Upper lobe of left lung (tissue), 4 donors: Measurements from ENCODE around the gene PYGO2.

ENCODE experiments used
- POLR2A ChIP-seq, 4 donors: fragments of 450-650 bp; IDR thresholded peaks; one replicate each; pipeline ENCODE4 v1.5.1; 2016 to 2017; ENCODE audit warnings: antibody characterized with exemption in 4 of 4, mild to moderate bottlenecking in 2 of 4
- POLR2AphosphoS5 ChIP-seq, 2 donors: sonication (generic); formaldehyde crosslinking; IDR thresholded peaks; one replicate each; pipeline ENCODE4 v1.5.1; 2017; ENCODE audit warnings: antibody characterized with exemption in 2 of 2
- TF ChIP-seq, protein P1 (sequence below), 6 experiments: fragments of 450-650 bp in 4 of 6; fragments of 200-600 bp in 2 of 6; sonication (generic) in 2 of 6; IDR thresholded peaks; one replicate each; pipeline ENCODE4 v1.5.1; 2016 to 2019; ENCODE audit warnings: antibody characterized with exemption in 6 of 6

DNA sequence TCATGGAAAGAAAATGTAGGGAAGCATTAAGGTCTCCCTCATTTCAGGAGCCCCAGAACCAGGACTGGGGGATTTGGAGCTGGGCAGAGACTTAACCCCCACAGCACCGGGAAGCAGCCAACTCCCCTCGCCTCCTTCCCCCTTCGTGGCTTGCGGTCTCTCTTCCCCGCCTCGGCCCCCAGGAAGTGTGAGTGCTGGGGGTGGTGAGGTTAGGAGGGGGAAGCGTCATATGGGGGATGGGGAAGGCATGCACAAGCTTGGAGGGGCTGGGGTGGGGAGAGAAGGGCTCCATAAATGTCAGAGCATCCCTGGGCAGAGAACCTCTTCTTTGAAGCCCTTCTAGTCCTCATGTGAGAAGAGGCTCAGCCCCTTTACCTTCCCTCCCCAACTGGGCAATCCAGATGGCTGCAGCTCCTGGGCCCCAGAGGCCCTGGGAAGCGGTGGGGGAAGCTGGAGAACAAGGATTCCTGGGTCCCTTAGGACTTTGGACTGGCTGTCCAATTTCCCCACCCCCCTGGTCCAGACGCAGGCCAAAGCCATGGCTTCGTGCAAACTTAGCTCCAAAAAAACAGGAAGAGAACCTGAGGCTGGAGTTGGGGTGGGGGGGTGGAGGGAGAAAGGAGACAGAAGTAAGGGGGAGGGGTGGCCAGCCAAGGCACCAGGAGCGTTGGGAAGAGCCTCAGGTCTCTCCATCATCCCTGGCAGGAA lies 48.8 kb upstream of the PYGO2 start:
- TF ChIP-seq, protein P1, sequence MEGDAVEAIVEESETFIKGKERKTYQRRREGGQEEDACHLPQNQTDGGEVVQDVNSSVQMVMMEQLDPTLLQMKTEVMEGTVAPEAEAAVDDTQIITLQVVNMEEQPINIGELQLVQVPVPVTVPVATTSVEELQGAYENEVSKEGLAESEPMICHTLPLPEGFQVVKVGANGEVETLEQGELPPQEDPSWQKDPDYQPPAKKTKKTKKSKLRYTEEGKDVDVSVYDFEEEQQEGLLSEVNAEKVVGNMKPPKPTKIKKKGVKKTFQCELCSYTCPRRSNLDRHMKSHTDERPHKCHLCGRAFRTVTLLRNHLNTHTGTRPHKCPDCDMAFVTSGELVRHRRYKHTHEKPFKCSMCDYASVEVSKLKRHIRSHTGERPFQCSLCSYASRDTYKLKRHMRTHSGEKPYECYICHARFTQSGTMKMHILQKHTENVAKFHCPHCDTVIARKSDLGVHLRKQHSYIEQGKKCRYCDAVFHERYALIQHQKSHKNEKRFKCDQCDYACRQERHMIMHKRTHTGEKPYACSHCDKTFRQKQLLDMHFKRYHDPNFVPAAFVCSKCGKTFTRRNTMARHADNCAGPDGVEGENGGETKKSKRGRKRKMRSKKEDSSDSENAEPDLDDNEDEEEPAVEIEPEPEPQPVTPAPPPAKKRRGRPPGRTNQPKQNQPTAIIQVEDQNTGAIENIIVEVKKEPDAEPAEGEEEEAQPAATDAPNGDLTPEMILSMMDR (IDR thresholded peaks at IDR 0.05): no peak
- no peak for TF ChIP-seq POLR2A (IDR thresholded peaks at IDR 0.05)
- peak in 1 of 2 donors; percentile 31 for TF ChIP-seq POLR2AphosphoS5 (IDR thresholded peaks at IDR 0.05)
